NB4 (cell line): ENCODE data around the gene MAN2A1.

Experiments
- POLR2A ChIP-seq: IDR thresholded peaks from 2 replicates; pipeline ENCODE4 v1.6.1; 2011; ENCODE audit warnings: mild to moderate bottlenecking; ENCODE audit not compliant: insufficient read length; ENCODE audit errors: extremely low read depth
- TF ChIP-seq, protein P1 (sequence below): IDR thresholded peaks from one replicate; pipeline ENCODE4 v1.5.1; 2012; ENCODE audit warnings: low read depth, low read length

DNA sequence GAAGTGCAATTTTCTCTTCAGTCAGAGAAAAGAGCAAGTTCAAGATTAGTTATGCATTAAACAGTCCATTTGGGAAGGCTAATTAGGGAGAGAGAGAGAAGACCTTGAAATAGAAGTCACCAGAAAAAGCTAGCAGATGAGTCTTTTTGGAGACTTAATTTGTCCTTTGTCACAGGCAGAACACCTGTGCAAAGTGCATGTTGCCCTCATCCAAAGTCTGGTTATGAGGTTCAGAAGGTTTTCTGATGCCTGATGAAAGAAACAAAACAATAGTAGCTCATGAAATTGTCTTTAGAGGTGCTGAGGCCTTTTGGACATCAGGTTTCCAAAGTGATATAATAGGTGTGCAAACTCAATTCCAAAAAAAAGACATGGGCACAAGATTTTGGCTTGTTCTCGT lies 199.3 kb downstream of the MAN2A1 start:
- TF ChIP-seq, protein P1, sequence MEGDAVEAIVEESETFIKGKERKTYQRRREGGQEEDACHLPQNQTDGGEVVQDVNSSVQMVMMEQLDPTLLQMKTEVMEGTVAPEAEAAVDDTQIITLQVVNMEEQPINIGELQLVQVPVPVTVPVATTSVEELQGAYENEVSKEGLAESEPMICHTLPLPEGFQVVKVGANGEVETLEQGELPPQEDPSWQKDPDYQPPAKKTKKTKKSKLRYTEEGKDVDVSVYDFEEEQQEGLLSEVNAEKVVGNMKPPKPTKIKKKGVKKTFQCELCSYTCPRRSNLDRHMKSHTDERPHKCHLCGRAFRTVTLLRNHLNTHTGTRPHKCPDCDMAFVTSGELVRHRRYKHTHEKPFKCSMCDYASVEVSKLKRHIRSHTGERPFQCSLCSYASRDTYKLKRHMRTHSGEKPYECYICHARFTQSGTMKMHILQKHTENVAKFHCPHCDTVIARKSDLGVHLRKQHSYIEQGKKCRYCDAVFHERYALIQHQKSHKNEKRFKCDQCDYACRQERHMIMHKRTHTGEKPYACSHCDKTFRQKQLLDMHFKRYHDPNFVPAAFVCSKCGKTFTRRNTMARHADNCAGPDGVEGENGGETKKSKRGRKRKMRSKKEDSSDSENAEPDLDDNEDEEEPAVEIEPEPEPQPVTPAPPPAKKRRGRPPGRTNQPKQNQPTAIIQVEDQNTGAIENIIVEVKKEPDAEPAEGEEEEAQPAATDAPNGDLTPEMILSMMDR: no peak
- TF ChIP-seq POLR2A: no peak
